HG03571 (cell line): Measurements from ENCODE around the gene GATA2.

Source experiments
- ATAC-seq: cut with Tn5 transposase; IDR thresholded peaks from one replicate; pipeline ENCODE4 v1.9.1; 2021; ENCODE audit not compliant: unreplicated experiment

GATA2 gene

DNA sequence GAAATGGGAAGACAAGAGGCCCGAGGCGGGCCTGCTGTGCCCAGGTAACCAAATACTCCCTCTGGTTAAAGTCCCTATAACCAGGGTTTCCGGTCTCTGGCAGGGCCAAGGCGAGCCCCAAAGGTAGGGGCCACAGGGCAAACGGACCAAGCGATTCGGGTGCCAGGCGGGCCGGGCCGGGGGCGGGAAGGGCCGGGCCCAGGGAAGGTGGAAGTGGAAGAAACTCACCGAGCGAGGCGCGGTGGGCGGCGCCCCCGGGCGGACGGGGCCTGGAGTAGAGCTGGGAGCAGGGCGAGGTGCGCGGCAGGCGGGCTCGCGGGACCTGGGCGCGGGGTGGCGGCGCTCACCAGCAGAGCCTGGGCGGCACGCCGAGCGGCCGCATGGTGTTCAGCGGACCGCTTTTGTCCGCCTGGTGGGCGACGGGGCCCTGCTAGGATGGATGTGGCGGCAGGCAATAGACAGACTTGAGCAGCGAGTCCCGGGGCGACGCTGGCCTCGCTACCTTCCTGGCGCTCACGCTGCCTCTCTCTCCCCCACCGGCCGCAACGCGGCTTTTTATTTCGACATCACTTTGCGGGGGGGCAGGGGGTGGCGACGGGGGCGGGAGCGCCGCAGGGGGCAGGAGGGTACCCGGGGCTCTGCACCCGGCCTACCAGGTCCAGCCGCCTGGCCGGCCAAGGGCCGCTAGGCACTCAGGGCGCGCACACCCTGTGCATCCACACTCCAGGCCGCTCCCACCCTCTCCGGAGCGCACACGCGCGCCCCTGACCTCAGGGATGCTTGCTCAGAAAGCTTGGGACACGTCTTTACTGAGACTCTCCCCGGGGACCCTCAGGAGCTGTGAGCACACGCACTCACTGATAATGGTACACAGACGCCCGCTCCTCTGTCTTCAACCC is at the start of gene GATA2:
GATA2 (minus strand) TSS at position 531 of the 899 bp plus-strand sequence. CDS start 6,170 bp downstream, outside the sequence.
- ATAC-seq: no peak

DNA sequence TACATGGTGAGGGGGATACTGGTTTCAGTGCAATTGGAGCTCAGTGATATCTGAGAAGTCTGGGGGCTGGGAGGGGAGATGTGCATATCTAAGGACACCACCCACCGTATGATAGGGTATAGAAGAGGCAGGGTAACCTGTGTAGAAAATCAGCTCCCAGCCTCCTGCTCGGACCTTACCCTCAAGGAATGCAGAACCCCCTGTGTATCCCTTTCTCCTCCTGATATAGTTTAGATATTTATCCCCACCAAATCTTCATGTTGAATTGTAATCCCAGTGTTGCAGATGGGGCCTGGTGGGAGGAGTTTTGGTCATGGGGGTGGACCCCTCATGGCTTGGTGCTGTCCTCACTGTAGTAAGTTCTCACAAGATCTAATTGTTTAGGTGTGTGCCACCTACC is 48.2 kb upstream of the GATA2 start:
- ATAC-seq: no peak

DNA sequence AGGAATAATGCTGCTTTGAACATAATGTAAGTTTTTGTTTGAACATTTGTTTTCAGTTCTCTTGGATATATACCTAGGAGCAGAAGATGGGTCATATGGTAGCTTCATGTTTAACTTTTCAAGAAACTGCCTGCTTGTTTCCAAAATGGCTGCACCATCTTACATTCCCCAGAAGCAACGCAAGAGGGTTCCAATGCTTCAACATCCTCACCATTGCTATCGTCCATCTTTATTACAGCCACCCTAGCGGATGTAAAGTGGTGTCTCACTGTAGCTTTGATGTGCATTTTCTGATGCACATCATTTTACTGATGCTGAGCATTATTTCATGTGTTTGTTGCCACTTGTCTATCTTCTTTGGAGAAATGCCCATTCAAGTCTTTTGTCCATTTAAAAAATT is 46.4 kb upstream of the GATA2 start:
- ATAC-seq: no peak

DNA sequence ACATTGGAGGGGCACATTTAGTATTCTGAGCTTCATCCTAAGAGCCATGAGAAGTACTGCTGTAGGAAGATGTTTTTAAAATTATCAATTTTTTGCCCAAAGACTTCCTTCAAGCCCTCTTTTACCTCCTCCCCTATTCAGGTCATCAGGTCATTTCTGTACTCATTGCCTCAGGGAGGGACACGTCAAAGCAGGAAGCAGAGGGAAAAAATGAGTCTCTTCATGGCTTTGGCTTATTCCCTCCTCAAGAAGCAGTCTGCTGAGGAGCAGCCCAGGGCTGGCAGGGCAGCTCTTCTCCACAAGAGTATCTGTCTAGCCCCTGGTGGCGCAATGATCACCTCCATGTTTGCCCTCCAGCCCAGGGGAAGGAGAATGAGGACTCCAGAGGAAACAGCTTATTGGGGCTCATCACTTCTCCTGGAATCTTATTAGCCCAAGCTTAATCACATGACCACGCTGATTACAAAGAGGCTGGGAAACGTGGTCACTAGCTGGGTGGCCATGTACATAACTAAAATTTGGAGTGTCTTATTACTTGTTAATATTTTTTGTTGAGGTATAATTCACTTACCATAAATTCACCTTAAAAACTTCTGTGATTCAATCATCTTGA is 44.2 kb upstream of the GATA2 start:
- ATAC-seq: no peak

DNA sequence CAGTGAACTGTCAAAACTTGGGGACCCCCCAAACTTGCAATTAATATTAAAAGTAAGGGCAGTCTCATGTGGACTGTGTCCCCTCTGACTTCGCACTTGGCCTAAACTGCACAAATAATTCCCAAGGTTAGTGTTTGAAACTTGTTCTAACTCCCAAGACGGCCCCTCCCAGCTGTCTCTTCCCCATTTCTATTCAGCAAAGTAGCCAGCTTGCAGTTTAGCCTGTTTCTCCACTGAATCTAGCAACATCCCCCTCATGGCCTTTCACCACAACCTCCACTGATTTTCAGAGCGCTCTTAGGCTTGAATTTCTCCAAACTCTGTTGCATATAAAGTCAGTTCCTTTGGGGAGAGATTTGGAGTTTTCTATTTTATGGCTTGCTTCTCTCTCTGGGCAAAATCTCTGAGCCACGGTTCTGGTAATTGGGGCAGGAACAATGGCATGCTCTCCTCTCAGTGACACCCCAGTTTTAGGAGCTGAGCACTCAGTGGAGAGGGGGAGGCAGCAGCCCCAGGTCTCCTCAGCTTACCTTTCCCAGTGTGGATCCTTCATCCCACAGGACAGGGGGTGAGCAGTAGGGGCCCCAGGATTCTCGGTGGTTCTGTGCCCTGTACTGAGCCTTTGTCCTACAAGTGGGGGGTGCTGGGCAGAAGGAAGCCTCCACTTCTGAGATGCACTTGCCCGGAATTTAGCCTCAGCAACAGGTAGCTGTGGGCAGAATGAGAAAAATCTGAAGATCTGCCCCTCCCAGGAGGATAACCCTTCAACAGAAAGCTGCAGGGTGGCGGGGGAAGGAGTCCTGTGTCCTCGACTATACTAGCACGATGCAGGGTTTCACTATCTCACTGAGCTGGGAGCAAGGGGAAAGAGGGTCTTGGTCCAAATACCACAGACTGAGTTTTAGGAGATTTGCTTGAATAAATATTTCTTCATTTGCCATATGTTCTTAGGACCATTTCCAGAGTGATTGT is 39.3 kb upstream of the GATA2 start:
- ATAC-seq: no peak

DNA sequence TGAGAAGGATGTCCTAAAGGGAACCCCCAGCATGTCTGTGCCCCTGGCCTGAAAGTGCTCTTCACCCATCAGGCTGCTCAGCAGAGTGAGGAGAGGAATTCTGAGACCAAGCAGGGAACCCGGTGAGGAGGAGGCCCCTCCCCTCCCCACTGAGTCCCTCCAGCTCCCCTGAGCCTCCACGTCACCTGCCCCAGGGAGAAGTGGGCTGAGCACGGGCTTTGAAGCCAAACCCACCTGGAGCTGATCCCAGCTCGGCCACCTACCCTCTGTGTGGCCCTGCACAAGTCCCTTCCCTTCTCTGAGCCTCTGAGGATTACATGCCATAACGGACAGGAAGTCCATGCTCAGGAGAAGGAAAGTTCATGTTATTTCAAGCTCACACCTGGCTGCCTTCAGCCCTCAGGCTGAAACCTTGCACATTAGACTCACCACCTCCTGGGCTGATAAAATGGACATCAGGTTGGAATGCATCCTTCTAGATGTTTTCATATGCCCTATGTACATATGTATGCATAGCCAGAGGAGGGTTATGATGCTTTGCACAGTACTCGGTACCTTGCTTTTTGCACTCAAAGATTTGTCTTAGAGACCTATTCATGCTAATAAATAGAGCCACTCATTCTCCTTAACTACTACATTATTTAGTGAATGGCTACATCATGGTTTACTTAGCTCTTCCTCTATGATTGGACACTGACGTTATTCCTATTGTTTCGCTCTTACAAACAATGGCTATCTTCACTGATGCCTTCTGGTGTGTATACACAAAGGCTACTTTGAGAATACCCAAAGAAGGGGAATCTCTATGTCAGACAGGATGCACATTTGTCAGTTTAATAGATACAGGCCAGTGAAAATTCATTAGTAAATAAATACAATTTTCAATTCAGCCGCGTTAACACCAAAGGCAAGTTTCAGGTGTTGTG is 31.6 kb upstream of the GATA2 start:
- no peak for ATAC-seq

DNA sequence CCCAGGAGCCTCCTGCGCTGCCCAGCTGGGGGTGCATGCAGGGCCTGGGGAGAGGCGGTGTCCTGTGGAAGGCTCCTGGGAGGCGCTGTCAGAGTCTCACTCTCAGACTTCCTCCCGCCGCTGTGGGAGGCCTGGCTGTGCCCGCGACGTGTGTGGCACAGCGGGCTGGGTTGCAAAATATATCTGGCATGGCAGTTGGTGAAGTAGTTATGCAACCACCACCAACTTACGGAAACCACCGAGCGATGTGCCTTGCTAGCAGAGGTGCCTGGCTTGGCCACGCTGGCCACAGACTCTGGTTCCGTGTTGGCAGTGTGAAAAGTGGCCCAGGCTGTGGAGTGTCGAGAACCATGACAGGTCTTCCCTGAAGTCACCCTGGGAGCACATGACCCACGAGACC is 30.6 kb upstream of the GATA2 start:
- ATAC-seq: no peak

DNA sequence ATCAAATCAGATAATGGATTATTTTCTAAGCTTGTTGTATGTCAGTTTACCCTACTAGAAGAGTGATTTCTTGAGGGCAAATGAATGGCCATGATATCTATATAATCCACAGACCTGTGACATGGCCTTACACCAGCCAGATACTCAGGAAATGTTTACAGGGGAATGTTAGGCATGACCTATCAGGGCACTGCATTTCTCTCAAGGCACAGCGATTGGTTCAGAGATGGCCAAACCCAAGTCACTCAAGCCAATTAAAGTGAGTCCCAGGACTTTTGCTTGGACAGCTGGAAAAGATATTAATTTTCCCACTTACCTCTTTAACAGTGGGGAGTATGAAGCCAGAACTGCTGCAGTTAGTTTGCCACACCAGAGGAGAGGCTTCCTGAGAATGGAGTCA is 28.7 kb upstream of the GATA2 start:
- ATAC-seq: no peak

DNA sequence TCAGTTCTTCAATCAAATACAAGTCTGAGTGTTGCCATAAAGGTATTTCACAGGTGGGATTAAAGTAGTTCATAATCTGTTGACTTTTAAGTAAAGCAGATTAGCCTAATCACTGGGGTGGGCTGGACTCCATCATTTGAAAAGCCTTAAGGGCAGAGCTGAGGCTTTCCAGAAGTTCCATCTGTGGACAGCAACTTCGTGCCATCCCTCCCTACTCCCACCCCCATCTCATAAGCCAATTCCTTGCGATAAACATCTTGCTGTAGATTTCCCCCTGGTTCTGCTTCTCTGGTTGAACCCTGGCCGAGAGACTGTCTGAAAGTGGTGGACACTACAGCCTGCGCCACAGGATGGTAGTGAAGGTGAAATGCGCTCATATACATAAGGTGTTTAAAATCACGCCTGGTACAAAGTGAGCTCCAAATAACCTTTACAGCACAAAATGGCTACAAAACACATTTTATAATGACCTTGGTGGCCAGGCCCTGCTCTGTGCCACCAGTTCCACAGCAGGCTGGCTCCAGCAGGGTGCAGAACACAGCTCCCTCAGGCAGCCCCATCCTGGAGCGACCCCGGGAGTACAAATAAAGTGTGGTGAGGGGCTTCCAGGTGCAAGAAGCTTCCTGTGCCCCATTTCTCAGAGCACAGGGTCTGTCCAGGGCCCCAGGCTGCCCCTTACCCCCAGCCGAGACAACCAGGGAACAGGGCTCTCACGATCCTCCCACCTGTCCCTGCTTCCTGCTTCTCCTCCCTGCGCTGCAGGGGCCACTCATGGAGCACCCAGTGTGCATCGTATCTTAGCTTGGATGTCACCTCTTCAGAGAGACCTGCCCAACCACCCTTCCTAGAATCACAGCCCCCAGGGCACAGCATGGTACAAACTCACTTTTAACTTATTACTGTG is 25.8 kb upstream of the GATA2 start:
- ATAC-seq: no peak

DNA sequence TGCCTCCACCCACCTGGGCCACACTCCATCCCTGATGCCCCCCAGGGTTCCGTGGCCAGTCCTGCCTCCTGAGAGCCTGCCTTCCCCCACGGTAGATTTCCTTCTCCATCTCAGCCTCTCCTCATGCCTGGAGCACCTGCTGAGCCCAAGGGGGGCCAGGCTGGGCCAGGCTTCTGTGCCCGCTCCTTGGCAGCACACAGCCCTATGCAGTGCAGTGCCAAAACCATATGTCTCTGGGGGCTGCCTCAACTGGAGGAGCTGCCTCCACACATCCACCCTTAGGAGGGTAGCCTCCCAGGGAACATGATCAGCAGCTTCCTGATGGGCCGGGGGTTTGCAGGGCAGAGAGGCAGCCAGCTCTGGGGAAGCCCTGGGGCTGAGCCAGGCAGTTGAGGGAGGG is 24.6 kb upstream of the GATA2 start:
- no peak for ATAC-seq

DNA sequence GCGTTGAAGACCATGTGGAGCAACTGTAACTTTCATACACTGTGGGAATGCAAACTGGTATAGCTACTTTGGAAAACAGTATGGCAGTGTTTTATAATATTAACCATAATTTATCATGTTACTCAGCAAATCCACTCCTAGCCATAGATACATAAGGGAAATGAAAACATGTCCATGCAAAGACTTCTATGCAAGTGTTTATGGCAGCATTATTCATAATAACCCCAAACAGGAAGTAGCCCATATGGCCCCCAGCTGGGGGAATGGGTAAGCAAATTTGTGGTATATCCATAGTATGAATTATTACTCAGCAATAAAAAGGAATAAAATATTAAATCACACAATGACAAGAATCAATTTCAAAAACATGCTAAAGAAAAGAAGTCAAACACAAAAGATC is 23.0 kb upstream of the GATA2 start:
- no peak for ATAC-seq

DNA sequence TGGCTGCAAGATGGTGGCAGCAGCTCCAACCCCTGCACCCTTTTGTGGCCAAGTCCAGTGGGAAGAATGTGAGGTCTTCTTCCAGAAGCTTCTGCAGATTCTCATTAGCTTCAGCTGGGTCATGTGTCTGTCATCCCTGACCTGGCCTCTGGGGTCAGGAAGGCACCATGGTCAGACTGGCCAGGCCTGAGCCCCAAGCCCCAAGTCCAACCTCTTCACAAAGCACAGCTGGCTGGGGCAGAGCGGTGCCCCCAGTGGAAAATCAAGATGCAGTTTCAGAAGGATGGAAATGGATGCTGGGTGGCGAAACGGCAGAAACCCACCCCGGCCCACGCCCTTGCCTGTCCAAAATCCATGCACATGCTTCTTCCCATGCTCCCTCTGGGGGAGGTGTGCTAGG is 15.9 kb upstream of the GATA2 start:
- ATAC-seq: no peak

DNA sequence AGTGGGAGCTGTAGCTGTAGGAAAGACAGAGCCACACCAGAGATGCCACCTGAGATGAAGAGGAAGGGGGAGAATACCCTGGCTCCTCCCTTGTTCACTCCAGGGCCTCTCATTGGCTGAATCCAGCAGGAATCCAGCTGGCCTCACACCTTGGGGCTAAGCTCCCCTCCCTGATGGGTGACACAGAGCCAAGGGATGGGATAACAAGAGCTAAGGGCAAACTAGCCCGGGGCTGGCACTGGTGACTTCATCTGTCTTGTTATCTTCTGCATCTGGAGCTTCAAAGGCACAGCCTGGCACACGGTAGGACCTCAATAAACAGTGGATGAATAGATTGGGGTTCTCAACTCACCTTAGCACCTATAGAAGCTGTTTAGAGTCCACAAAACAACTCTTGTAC is 13.8 kb upstream of the GATA2 start:
- ATAC-seq: no peak

DNA sequence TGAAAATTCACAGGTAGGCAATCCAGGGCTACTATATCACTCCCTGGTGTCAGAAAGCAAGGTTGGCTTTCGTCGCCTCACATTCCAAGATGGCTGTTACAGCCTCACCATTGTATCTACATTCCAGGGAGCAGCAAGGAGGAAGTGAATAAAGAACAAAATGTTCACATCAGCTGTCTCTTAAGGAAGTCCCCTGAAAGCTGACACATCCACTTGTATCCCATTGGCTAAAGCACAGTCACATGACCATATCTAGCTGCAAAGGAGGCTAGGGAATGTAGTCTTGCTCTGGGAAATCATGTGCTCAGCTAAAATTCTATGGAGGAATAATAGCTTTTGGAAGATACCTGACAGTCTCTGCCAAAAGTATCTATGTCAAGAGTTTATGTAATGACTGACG is 12.8 kb upstream of the GATA2 start:
- ATAC-seq: no peak

DNA sequence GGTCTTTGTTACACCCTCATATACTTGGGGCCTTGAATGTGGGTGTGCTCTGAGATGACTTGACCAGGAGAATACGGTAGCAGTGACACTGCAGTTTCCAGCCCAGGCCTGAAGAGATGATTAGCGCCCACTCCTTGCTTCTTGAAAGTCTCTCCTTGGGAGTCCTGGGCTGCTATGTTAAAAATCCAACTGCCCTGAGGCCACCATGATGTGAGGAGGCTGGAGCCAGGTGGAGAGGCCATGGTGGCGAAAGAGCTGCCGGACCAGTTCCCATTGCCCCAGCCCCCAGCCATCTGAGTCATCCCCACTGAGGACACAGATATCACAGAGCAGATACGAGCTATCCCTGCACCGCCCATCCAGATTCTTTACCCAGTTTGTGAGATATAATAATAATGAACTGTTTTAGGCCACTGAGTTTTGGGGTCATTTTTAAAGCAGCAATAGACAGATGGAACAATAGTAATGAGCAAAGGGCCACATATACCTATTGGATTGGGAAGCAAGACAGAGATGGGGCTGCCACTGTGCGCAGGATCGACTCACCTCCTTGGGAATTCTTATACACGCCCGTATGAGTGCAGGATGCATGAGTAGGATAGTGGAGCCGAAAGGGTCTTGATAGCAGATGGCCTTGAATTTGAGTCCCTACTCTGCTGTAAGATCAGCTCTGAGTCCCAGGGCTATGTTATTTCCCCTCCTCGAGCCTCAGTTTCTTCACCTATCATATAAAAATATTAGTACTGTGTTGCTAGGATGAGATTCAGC is 12.1 kb upstream of the GATA2 start:
- ATAC-seq: no peak

DNA sequence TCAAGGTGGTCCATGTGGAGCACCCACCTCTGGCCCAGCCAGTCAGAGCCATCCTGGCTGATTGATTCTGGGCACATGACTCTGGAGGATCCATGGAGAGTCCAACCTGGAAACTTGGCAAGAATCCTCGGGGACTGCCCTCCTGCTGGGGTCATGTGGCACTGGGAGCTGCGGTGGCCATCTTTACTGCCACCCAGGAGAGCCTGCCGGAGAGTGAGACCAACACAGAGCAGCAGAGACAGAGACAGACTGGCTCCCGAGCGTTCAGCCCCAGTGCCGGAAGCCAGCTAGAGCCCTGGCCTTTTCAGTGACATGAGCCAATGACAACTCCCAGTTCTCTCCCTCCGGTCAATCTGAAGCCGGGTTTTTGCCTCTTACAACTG is 11.5 kb upstream of the GATA2 start:
- ATAC-seq: no peak

DNA sequence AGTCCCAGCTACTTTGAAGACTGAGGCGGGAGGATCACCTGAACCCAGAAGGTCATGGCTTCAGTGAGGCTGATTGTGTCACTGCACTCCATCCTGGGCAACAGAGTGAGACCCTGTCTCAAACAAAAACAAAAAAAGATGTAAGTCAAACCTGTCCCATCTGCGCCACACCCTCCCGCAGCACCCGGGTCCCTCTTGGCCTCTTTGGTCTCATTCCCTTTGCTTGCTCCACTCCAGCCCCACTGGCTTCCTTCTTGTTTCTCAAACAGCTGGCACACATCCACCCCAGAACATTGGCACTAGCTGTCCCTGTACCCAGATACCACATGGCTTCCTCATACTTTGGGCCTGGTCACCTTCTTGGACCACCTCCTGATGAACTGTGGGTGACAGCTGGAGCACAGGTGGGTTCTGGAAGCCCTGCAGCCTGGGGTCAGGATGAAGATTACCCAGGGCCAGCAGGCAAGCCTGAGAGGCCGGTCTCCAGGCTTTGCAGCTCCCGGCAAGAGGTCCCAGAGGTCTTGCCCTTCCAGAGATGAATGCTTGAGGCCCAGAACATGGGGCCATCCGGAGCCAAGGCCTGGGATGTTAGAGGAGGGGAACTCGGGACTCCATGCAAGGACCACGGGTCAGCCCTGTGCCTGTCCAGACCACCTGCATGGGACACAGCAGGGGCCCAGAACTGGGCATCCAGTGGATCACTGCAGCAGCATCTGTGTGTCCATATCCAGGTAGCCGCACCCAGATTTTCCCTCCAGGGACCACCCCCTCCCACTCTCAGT is 10.9 kb upstream of the GATA2 start:
- ATAC-seq: no peak

DNA sequence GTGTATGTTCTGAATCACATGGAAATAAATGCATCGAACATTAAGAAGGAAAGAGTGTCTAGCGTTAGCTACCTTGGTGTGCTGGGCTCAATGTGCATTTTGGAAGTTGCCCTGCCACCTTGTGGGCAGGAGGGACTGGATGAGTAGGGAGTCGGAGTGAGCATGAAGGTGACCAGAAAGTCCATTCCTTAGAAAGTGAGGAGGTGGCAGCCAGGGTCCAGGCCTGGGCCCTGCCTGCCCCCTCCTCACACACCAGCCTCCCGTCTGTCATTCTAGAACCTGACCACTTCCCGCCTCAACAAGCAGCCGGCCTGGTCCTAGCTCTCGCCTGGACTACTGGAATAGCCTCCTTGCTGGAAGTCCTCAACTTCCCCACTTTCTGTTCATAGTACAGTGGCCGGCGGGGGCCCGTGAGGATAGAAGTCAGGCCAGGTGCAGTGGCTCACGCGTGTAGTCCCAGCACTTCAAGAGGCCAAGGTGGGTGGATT is 10.2 kb upstream of the GATA2 start:
- ATAC-seq: no peak
